Stimulated activated CD4-positive, alpha-beta T cell treated with anti-CD3 and anti-CD28 coated beads, TNF-alpha, amount 100 ng/mL, for 4 hours (primary cell): ENCODE results near the gene CDH4.

Experiments
- DNase-seq, 3 experiments: peaks; one replicate each; pipeline ENCODE4 v3.0.0-alpha.2; 2020; ENCODE audit warnings: low read depth in 3 of 3

The CDH4 gene

DNA sequence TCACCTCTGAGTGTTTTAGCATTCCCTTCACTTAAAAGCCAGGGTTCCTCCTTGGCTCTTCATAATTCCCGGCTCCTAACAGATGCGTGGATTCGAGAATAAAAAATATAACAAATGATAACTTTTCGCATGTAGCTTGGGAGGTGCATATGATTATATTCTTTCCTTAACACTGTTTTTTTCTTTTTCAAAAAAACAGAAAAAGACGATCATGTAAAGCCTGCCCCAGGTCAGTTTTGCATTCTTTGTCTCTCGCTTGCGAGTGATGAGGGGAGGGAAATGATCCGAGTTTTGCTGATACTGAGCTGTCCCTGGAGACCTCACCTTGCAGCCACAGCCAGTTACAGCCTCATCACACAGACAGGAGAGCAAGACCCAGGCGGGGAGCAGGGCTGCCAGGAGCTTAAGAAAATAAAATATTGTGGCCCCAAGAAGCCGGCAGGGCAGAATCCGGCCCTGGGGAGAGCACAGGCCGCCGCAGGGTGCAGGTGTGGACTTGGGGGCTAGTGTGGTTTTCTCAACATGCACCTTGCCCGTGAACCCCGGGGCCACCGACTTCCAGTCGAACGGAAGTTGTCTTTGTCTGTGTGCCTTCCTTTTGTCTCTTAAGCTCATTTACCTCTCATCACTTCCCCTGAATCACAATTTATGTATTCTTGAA is 511.8 kb downstream of the CDH4 start:
- DNase-seq: no peak

DNA sequence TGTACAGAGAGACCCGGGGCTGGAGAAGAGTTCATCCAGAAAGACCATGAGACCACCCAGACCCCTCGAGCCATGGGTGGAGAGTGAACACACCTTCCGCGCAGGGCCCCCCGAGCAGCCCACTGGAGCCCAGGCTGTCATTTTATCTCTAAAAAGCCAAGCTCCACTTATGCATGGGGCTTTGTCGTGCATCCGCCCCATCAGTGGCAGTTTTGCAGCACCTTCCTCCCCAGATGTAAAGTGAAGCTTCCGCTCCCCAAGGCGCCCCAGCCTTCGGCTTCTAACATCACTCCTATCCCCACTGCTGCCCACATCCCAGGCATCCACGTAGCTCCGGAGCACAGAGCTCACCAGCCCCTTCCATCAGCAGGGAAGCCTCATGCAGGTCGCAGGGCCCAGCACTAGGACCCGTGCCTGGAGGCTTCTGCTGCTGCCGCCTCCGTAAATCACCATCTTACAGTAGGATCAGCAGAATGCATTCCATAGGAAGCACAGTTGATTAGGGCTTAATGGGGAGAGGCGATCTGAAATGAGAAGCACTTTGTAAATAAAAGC is 512.5 kb downstream of the CDH4 start:
- DNase-seq: no peak

DNA sequence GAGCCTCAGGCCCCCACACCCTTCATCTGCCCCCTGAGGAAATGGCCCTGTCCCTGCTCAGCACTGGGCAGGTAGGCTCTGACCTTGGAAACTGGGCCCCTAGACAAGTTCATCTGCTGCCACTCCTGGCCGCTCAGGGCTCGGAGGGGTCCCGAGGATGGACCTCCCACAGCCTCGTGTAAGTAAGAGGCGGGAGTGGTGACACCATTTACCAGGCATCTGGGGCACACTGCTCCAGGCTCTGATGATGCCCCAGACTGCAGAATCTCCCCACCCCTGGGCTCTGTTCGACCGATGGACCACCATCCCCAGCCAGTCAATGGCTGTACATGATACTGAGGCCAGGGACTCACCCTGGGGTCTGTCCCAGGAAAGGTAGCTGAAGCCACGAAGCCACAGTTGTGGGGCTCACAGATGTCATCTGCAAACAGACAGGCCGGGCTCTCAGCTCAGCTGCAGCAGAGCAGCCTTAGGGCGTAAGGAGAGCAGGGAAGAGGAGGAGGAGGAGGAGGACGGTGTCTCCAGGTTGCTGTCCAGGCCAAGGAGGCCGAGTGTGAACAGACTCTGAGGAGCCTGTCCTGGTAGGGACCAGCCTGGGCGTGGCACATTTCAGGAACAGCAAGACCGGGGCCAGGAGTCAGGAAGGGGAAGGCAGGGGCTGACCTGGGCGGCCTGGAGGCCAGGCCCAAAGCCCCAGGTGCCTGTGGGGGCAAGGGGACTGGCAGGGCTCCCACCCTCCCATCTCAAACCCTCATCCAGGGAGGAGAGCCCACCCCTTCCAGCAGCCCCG is 513.2 kb downstream of the CDH4 start:
- no peak for DNase-seq

GRCh38 chr20:61765871-61766654 is 514.0 kb downstream of the CDH4 start:
- DNase-seq: no peak

GRCh38 chr20:61766921-61767610 is 515.0 kb downstream of the CDH4 start:
- DNase-seq: no peak

DNA sequence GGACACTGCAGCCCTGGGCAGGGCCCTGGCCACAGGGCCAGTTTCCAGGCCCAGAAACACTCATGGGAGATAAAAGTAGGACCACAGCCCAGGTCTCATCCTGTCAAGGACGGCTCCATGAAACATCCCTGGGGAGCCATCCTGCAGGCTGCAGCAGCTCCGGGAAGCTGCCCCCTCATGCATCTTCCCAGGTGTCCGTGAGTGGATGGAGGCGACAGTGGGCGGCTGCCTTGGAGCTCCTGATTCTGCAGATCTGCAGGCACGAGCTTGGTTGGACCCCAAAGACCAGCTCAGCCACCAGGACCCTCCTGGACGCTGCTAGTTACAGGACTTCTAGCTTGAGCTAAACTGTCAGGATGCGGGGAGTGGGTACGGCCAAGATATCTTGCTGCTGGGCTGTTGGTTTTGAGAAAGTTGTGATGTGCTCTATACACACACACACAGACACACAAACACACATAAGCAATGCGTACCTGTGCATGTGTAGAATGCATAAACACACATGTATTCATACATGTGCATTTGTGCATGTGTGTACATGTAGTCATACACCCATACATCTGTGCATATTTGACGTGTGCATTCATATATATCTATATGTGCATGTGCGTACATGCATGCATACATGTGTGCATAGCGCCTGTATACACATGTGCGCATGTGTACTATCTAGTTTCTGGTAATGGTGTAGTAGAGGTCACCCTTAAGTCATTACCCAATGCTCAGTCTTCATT is 515.9 kb downstream of the CDH4 start:
- no peak for DNase-seq

- no peak for DNase-seq
Measured at GRCh38 chr20:61768571-61769285, 516.7 kb downstream of the CDH4 start.

DNA sequence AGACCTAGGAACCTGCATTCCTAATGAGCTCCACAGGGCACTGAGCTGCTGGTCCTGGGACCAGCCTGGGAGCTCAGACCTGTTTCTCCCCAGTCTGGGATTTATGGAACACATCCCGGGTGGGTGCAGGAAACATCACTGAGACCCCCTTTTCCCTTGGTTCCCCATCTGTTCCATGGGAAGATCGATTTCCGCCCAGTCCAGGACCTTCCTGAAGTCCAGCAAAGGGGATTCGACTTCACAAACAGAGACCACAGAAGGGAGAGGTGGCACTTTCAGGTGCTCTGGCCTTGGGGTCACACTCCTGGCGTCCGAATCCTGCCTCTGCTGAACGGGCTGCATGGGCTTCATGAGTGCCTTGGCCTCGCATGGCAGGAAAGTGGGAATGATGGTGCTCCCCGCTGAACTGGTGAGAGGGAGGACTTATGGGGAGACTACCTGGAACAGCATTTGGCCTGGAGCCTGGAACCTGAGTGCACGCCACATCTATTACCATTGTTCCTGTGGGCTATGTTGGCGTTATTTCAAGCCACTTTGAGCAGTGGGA is 517.3 kb downstream of the CDH4 start:
- DNase-seq: no peak

DNA sequence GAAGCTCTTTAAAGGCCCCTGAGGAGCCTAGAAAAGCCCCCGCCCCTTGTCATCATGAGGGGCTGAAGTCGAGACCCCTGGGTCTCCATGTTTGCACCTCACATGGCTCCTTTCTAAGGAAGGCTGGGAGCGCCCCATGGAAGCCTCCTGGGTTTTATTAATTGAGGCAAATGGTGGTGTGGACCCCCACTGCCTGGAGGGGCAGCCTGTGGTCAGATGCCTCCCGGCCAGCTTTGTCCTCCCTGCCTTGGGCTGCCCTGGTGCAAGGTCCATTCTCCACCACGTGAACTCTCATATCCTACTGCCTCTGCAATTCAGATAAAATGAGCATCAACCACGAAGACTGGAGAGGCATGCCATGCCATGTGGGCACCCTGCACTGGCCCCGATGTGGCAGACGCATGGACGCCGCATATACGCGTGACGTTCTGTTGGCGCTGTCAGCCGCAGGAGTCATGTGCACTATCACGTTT is 518.1 kb downstream of the CDH4 start:
- DNase-seq: no peak

DNA sequence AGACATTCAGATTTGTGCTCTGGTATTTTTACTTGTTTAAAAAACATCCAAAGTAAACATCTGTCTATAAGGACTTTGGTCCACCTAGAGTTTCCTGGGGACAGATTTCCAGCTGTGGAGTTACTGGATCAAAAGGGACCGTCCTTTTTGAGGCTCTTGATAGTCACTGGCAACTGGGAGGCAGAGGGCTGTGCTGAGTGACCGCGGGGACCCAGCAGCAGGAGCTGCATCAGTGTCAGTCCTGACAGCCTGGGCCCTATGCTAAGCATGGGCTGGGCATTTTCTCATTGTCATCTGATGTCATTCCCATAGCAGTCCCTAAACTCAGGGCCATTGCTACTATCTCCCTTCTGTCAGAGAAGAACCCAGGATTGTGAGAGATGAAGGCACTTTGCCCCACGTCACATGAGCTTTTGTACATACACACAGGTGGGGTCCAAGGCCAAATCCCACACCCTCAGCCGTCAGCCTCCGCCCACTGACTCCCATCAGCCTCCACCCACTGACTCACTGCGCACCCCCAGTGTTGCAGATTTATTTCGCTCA is 519.8 kb downstream of the CDH4 start:
- DNase-seq: no peak

- no peak for DNase-seq
Measured at GRCh38 chr20:61772828-61773631, 521.0 kb downstream of the CDH4 start.

GRCh38 chr20:61773926-61774587 is 522.0 kb downstream of the CDH4 start:
- DNase-seq: no peak

DNA sequence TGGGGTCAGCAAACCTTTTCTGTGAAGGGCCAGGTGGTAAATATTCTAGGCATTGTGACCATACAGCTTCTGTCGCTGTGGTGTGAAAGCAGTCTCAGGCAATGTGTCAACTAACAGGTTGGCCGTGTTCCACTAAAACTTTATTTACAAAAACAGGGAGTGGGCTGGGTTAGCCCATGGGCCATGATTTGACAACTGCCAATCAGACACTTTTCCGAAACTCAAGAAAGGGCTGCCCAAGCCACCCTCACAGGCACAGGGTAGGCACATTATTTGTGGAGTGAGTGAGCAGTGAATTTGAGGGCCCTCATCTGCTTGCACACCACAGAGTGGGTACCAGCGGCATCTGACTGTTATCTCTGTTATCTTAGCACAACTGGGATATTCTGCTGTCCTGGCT is 523.4 kb downstream of the CDH4 start:
- DNase-seq: no peak

GRCh38 chr20:61776491-61777075 is 524.5 kb downstream of the CDH4 start:
- DNase-seq: no peak

- DNase-seq: no peak
Measured at GRCh38 chr20:61777773-61778494, 525.9 kb downstream of the CDH4 start.

- DNase-seq: no peak
Measured at GRCh38 chr20:61778495-61778863, 526.4 kb downstream of the CDH4 start.
